Measurements from ENCODE around the gene COL9A3.

The COL9A3 gene

DNA sequence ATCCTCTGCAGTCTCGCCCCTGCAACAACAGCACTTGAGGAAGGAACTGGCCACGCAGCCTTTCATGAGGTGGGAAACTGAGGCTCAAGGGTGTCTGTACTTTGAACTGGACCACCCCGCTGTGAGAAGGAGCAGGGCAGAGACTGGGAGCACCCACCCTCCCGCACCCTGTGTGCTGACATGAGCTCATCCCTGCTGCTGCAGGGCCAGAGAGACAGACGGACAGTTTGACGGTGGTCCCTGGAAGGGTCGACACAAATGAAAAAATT lies 37.5 kb upstream of the COL9A3 start:
- 0 out of 2 replicates have a peak, but pooled peaks cover 4% of the 10 kb centered on the region for H3K79me2 ChIP-seq (ENCODE audit: insufficient read depth, low read length)
- H2AFZ ChIP-seq (ENCODE audit: low read length), result no peak overlapping the region
- H3K27me3 ChIP-seq (ENCODE audit: insufficient read depth, low read length, poor library complexity, severe bottlenecking), result no peaks in the 10 kb centered on the region
- no peak overlapping the region for H3K4me2 ChIP-seq (ENCODE audit: low read depth, low read length, poor library complexity, severe bottlenecking)
- H3K9ac ChIP-seq (ENCODE audit: low read depth, low read length, poor library complexity, severe bottlenecking), result no peak overlapping the region
- no peaks in the 10 kb centered on the region for H3K9me3 ChIP-seq (ENCODE audit: insufficient read depth, low read depth, low read length)
- no peaks in the 10 kb centered on the region for H3K9me2 ChIP-seq (replicated peaks; ENCODE audit: low read depth, low read length)
- TF ChIP-seq EZH2phosphoT487 (IDR thresholded peaks at IDR 0.05; ENCODE audit: borderline replicate concordance), result no peak
- TF ChIP-seq, protein P1, sequence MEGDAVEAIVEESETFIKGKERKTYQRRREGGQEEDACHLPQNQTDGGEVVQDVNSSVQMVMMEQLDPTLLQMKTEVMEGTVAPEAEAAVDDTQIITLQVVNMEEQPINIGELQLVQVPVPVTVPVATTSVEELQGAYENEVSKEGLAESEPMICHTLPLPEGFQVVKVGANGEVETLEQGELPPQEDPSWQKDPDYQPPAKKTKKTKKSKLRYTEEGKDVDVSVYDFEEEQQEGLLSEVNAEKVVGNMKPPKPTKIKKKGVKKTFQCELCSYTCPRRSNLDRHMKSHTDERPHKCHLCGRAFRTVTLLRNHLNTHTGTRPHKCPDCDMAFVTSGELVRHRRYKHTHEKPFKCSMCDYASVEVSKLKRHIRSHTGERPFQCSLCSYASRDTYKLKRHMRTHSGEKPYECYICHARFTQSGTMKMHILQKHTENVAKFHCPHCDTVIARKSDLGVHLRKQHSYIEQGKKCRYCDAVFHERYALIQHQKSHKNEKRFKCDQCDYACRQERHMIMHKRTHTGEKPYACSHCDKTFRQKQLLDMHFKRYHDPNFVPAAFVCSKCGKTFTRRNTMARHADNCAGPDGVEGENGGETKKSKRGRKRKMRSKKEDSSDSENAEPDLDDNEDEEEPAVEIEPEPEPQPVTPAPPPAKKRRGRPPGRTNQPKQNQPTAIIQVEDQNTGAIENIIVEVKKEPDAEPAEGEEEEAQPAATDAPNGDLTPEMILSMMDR (conservative IDR thresholded peaks at IDR 0.05; ENCODE audit: low read length), result no peak
- no peaks in the 10 kb centered on the region for H3F3A ChIP-seq (ENCODE audit: low read depth)
- H3K4me3 ChIP-seq (ENCODE audit: low read length, poor library complexity, severe bottlenecking), result no peak overlapping the region
- no peaks in the 10 kb centered on the region for H3K36me3 ChIP-seq (ENCODE audit: insufficient read depth, low read length)
- peaks cover 45% of the 10 kb centered on the region for H3K4me1 ChIP-seq (ENCODE audit: insufficient read depth, low read length, poor library complexity, severe bottlenecking)
- H4K20me1 ChIP-seq (ENCODE audit: insufficient read depth, low read length, poor library complexity, severe bottlenecking), result no peaks in the 10 kb centered on the region

DNA sequence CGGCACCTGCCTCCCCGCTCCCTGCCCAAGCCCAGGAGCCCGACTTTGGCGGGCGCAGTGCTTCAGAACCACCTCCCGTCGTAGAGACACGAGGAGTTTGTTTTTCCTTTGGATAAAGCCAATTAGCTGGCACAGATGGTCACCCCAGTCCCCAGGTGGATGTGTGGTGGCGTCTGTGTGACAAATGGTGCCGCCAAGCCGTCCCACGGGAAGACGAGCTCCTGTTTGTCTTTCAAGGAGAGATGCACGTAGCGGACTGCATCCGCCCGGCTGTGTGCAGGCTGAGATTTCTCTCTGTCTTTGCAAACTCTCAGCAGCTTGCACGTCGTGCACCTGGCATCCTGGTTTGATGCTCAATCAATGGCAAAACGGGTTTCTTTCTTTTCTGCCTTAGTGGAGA lies 36.6 kb upstream of the COL9A3 start:
- Histone ChIP-seq H3K9ac (ENCODE audit: low read depth, low read length, poor library complexity, severe bottlenecking) (no peak overlapping the region), H3K4me2 (ENCODE audit: low read depth, low read length, poor library complexity, severe bottlenecking) (no peak overlapping the region)
- no peak for TF ChIP-seq EZH2phosphoT487 (IDR thresholded peaks at IDR 0.05; ENCODE audit: borderline replicate concordance)
- TF ChIP-seq, protein P1 (conservative IDR thresholded peaks at IDR 0.05; ENCODE audit: low read length), result no peak

DNA sequence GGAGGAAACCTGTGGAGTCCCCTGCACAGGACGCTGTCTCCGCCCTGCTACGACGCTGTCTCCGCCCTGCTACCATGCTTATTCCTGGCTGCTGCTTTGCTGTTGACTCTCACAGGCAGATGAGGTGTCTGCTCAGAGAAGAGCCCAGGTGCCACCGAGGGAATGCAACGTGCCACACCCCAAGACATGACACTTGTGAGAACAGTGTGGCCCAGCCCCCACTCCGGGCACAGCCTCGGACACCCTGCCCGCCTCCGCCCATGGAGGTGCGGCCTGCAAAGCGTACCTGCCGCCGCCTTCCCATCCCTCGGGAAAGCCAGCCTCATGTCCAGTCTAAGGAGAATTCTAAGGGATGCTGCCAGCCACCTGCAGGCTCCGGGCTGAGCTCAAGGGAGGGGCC lies 36.2 kb upstream of the COL9A3 start:
- no peak for TF ChIP-seq EZH2phosphoT487 (IDR thresholded peaks at IDR 0.05; ENCODE audit: borderline replicate concordance)
- TF ChIP-seq, protein P1 (conservative IDR thresholded peaks at IDR 0.05; ENCODE audit: low read length), result no peak
- Histone ChIP-seq H3K4me2 (ENCODE audit: low read depth, low read length, poor library complexity, severe bottlenecking) (no peak overlapping the region), H3F3A (ENCODE audit: low read depth) (no peaks in the 10 kb centered on the region), H3K9me3 (ENCODE audit: insufficient read depth, low read depth, low read length) (no peaks in the 10 kb centered on the region), H4K20me1 (ENCODE audit: insufficient read depth, low read length, poor library complexity, severe bottlenecking) (no peaks in the 10 kb centered on the region), H3K4me3 (ENCODE audit: low read length, poor library complexity, severe bottlenecking) (no peak overlapping the region), H3K9me2 (replicated peaks; ENCODE audit: low read depth, low read length) (no peaks in the 10 kb centered on the region), H3K4me1 (ENCODE audit: insufficient read depth, low read length, poor library complexity, severe bottlenecking) (peaks cover 32% of the 10 kb centered on the region), H2AFZ (ENCODE audit: low read length) (no peak overlapping the region), H3K36me3 (ENCODE audit: insufficient read depth, low read length) (no peaks in the 10 kb centered on the region), H3K9ac (ENCODE audit: low read depth, low read length, poor library complexity, severe bottlenecking) (no peak overlapping the region), H3K79me2 (ENCODE audit: insufficient read depth, low read length) (0 out of 2 replicates have a peak, but pooled peaks cover 4% of the 10 kb centered on the region), H3K27me3 (ENCODE audit: insufficient read depth, low read length, poor library complexity, severe bottlenecking) (no peaks in the 10 kb centered on the region)

More for the DNA sequence above, 36.6 kb upstream of the COL9A3 start:
- H3K9me3 ChIP-seq (ENCODE audit: insufficient read depth, low read depth, low read length), result no peaks in the 10 kb centered on the region
- peaks cover 37% of the 10 kb centered on the region for H3K4me1 ChIP-seq (ENCODE audit: insufficient read depth, low read length, poor library complexity, severe bottlenecking)
- H3K4me3 ChIP-seq (ENCODE audit: low read length, poor library complexity, severe bottlenecking), result no peak overlapping the region
- no peaks in the 10 kb centered on the region for H3K9me2 ChIP-seq (replicated peaks; ENCODE audit: low read depth, low read length)
- no peaks in the 10 kb centered on the region for H3K27me3 ChIP-seq (ENCODE audit: insufficient read depth, low read length, poor library complexity, severe bottlenecking)
- no peaks in the 10 kb centered on the region for H3K36me3 ChIP-seq (ENCODE audit: insufficient read depth, low read length)
- H4K20me1 ChIP-seq (ENCODE audit: insufficient read depth, low read length, poor library complexity, severe bottlenecking), result no peaks in the 10 kb centered on the region
- H3F3A ChIP-seq (ENCODE audit: low read depth), result no peaks in the 10 kb centered on the region
- no peak overlapping the region for H2AFZ ChIP-seq (ENCODE audit: low read length)
- 0 out of 2 replicates have a peak, but pooled peaks cover 4% of the 10 kb centered on the region for H3K79me2 ChIP-seq (ENCODE audit: insufficient read depth, low read length)

All from Loucy (cell line).